H1 (cell line): ENCODE measurements around the gene DPP8. TPM values are rescaled to one million over a fixed set of nuclear protein-coding genes. Genes with fewer than 3 reads are reported as not detected.

Experiments
- ASH2L ChIP-seq: fragments of 200-600, 300-600 bp; sonication (generic); IDR thresholded peaks from one replicate; pipeline ENCODE4 v1.7.1; 2017; ENCODE audit warnings: low read length
- ATF2 ChIP-seq: IDR thresholded peaks from 2 replicates; pipeline ENCODE4 v1.6.1; 2012; ENCODE audit warnings: low read length, inconsistent platforms
- ATF3 ChIP-seq: IDR thresholded peaks from 2 replicates; pipeline ENCODE4 v1.6.1; 2011; ENCODE audit warnings: low read depth, mild to moderate bottlenecking, low read length; ENCODE audit not compliant: insufficient read depth
- CHD2 ChIP-seq: IDR thresholded peaks from 2 replicates; pipeline ENCODE4 v1.6.1; 2012; ENCODE audit warnings: low read length, improper control_type of control experiment
- CTBP2 ChIP-seq: IDR thresholded peaks from 2 replicates; pipeline ENCODE4 v1.7.0; 2011; ENCODE audit warnings: borderline replicate concordance, mild to moderate bottlenecking, moderate library complexity, mixed read lengths, low read length; ENCODE audit not compliant: insufficient read depth, insufficient read length
- EGR1 ChIP-seq: IDR thresholded peaks from 2 replicates; pipeline ENCODE4 v1.6.1; 2011; ENCODE audit warnings: low read depth, low read length, borderline replicate concordance
- EP300 ChIP-seq, 2 experiments: IDR thresholded peaks; 1 replicate in 1 of 2; 2 replicates in 1 of 2; pipeline ENCODE4 v1.6.1; 2011 to 2012; ENCODE audit warnings: low read depth in 2 of 2, low read length in 2 of 2, mild to moderate bottlenecking in 2 of 2, borderline replicate concordance in 1 of 2, inconsistent platforms in 1 of 2, moderate library complexity in 1 of 2
- HDAC2 ChIP-seq, 2 experiments: fragments of 300-600 bp in 1 of 2; sonication (generic) in 1 of 2; IDR thresholded peaks; 2 replicates each; pipeline ENCODE4 v1.6.1; 2011 to 2012; ENCODE audit warnings: low read depth in 2 of 2, low read length in 2 of 2, mild to moderate bottlenecking in 2 of 2, moderate library complexity in 2 of 2, borderline replicate concordance in 1 of 2, inconsistent platforms in 1 of 2
- KDM1A ChIP-seq: fragments of 200-600, 300-600 bp; sonication (generic); IDR thresholded peaks from 2 replicates; pipeline ENCODE4 v1.7.1; 2016; ENCODE audit warnings: mild to moderate bottlenecking, low read length, borderline replicate concordance
- MAX ChIP-seq: IDR thresholded peaks from 2 replicates; pipeline ENCODE4 v1.6.1; 2012; ENCODE audit warnings: inconsistent platforms
- POLR2AphosphoS5 ChIP-seq: IDR thresholded peaks from 2 replicates; pipeline ENCODE4 v1.6.1; 2011; ENCODE audit warnings: low read depth, low read length
- RAD21 ChIP-seq, 2 experiments: IDR thresholded peaks in 1 of 2; conservative IDR thresholded peaks in 1 of 2; 2 replicates each; pipeline ENCODE4 v1.6.1; 2011; ENCODE audit warnings: low read depth in 2 of 2, low read length in 2 of 2, improper control_type of control experiment in 1 of 2, inconsistent platforms in 1 of 2, mild to moderate bottlenecking in 1 of 2, moderate library complexity in 1 of 2
- RBBP5 ChIP-seq: IDR thresholded peaks from 2 replicates; pipeline ENCODE4 v1.7.1; 2012; ENCODE audit warnings: low read depth, mild to moderate bottlenecking, inconsistent platforms, low read length, moderate library complexity, borderline replicate concordance
- SAP30 ChIP-seq: fragments of 300-600 bp; sonication (generic); IDR thresholded peaks from 2 replicates; pipeline ENCODE4 v1.7.1; 2012; ENCODE audit warnings: low read length, moderate library complexity, mild to moderate bottlenecking, inconsistent platforms; ENCODE audit not compliant: insufficient read depth, insufficient replicate concordance
- SIN3A ChIP-seq, 2 experiments: IDR thresholded peaks in 1 of 2; conservative IDR thresholded peaks in 1 of 2; 2 replicates each; pipeline ENCODE4 v1.6.1; 2011 to 2012; ENCODE audit warnings: low read length in 2 of 2, improper control_type of control experiment in 1 of 2, low read depth in 1 of 2, mild to moderate bottlenecking in 1 of 2
- SP1 ChIP-seq: IDR thresholded peaks from 2 replicates; pipeline ENCODE4 v1.6.1; 2011; ENCODE audit warnings: low read depth, low read length
- TAF1 ChIP-seq: IDR thresholded peaks from 2 replicates; pipeline ENCODE4 v1.6.1; 2011; ENCODE audit warnings: mild to moderate bottlenecking, low read depth, low read length
- TCF12 ChIP-seq: IDR thresholded peaks from 2 replicates; pipeline ENCODE4 v1.6.1; 2011; ENCODE audit warnings: low read depth, mild to moderate bottlenecking, low read length
- YY1 ChIP-seq: IDR thresholded peaks from 2 replicates; pipeline ENCODE4 v1.6.1; 2011; ENCODE audit warnings: low read depth, mild to moderate bottlenecking, low read length
- ZNF274 ChIP-seq: IDR thresholded peaks from 2 replicates; pipeline ENCODE4 v1.7.0; 2012; ENCODE audit warnings: low read length, borderline replicate concordance; ENCODE audit errors: extremely low read depth
- polyA plus RNA-seq, 7 experiments: library from polyadenylated mRNA; depleted of rRNA in 3 of 7; stranded (reverse) in 5 of 7; unstranded in 2 of 7; fragments of >200 nt in 5 of 7; fragments of 200-250 nt in 2 of 7; gene quantifications; 1 replicate in 5 of 7; 2 replicates in 1 of 7; 4 replicates in 1 of 7; pipeline versions ENCODE4 v1.2.1 to v1.2.3, GENCODE V29; 2011 to 2013; ENCODE audit warnings: missing spikeins in 2 of 7, mixed read lengths in 2 of 7
- total RNA-seq: library from RNA; stranded (reverse); fragmentation: NEBNext Ultra II Directional; extraction: Animal tissue kit (Norgen Biotek cat#: 25700); gene quantifications from 2 replicates; pipeline ENCODE4 v1.2.1, GENCODE V29; 2021

The DPP8 gene
- total and polyA plus RNA-seq, 2 of the 8 experiments (the other 6 are each of a cell fraction or from before 2014, with no cell fraction given): 9.9 to 26.0 TPM

- TF ChIP-seq TAF1: peak; percentile 50; the same call in 1 of the 2 replicates
- no peak for TF ChIP-seq EGR1
- TF ChIP-seq MAX: peak; percentile 73; the same call in 1 of the 2 replicates
- peak; percentile 98 for TF ChIP-seq TCF12
- TF ChIP-seq SP1: peak; percentile 80; the same call in 1 of the 2 replicates
- TF ChIP-seq RBBP5: peak; percentile 100
- no peak for TF ChIP-seq ZNF274
- TF ChIP-seq EP300 (IDR thresholded peaks at IDR 0.05; ENCODE audit: borderline replicate concordance in 1 of 2, low read depth in 2 of 2, low read length in 2 of 2): peak; percentile 43 to 86; a peak in 2 of 3 replicates
- peak; percentile 93 for TF ChIP-seq SAP30
- no peak for TF ChIP-seq ATF3
- peak; percentile 62; the same call in 1 of the 2 replicates for TF ChIP-seq ATF2
- peak; percentile 100 for TF ChIP-seq ASH2L
- peak; percentile 73 to 79; a peak in 3 of 4 replicates for TF ChIP-seq HDAC2 (IDR thresholded peaks at IDR 0.05; ENCODE audit: borderline replicate concordance in 1 of 2, low read depth in 2 of 2, low read length in 2 of 2)
- TF ChIP-seq SIN3A (conservative IDR thresholded peaks at IDR 0.05 in 1 of 2, IDR thresholded peaks at IDR 0.05 in 1 of 2; ENCODE audit: low read depth in 1 of 2, low read length in 2 of 2): peak; percentile 92 to 93; a peak in 3 of 4 replicates
- TF ChIP-seq YY1: peak; percentile 77
- TF ChIP-seq POLR2AphosphoS5: peak; percentile 70
- TF ChIP-seq CTBP2: peak; percentile 80
- peak; percentile 68 for TF ChIP-seq CHD2
- peak; percentile 46; the same call in 1 of the 2 replicates for TF ChIP-seq KDM1A
- TF ChIP-seq RAD21 (IDR thresholded peaks at IDR 0.05 in 1 of 2, conservative IDR thresholded peaks at IDR 0.05 in 1 of 2; ENCODE audit: low read depth in 2 of 2, low read length in 2 of 2): peak in 1 of 2 experiments; percentile 33; a peak in 1 of 4 replicates
- TF ChIP-seq, all 59 proteins: peak for 21
Observed at GRCh38 chr15:65416845-65417416, 100.6 kb downstream of the DPP8 start (continued).
